Uterus (tissue), 2 donors: Measurements from ENCODE around the gene DST.

Experiments used
- POLR2A ChIP-seq, 2 donors: fragments of 450-650 bp; IDR thresholded peaks; one replicate each; pipeline ENCODE4 v1.6.1; 2016; ENCODE audit warnings: antibody characterized with exemption in 2 of 2, mild to moderate bottlenecking in 1 of 2, moderate library complexity in 1 of 2
- TF ChIP-seq, protein P1 (sequence below), 4 experiments: fragments of 200-600 bp in 2 of 4; fragments of 450-650 bp in 2 of 4; sonication (generic) in 2 of 4; IDR thresholded peaks; one replicate each; pipeline ENCODE4 v1.5.1; 2016 to 2019; ENCODE audit warnings: antibody characterized with exemption in 4 of 4, mild to moderate bottlenecking in 2 of 4, moderate library complexity in 1 of 4

GRCh38 chr6:56582236-56582635 is 60.5 kb downstream of the DST start:
- TF ChIP-seq, protein P1, sequence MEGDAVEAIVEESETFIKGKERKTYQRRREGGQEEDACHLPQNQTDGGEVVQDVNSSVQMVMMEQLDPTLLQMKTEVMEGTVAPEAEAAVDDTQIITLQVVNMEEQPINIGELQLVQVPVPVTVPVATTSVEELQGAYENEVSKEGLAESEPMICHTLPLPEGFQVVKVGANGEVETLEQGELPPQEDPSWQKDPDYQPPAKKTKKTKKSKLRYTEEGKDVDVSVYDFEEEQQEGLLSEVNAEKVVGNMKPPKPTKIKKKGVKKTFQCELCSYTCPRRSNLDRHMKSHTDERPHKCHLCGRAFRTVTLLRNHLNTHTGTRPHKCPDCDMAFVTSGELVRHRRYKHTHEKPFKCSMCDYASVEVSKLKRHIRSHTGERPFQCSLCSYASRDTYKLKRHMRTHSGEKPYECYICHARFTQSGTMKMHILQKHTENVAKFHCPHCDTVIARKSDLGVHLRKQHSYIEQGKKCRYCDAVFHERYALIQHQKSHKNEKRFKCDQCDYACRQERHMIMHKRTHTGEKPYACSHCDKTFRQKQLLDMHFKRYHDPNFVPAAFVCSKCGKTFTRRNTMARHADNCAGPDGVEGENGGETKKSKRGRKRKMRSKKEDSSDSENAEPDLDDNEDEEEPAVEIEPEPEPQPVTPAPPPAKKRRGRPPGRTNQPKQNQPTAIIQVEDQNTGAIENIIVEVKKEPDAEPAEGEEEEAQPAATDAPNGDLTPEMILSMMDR (IDR thresholded peaks at IDR 0.05), result no peak
- TF ChIP-seq POLR2A (IDR thresholded peaks at IDR 0.05), result no peak
